NCI-H2196 (cell line): ENCODE measurements around the gene B3GNT7.
"Not testable (repeated sequence)": the region's sequence is repeated elsewhere in the genome, so short reads cannot be mapped to it uniquely, and the experiment has no call there.

Experiments used
- DNase-seq: peaks from one replicate; lab custom pipeline; 2025; ENCODE audit not compliant: unreplicated experiment; lab: John Stamatoyannopoulos, UW

B3GNT7 gene

GRCh38 chr2:231364961-231365810, 30.3 kb upstream of the B3GNT7 start:
- DNase-seq = peak; percentile 75

- no peak for DNase-seq
Observed at GRCh38 chr2:231367178-231367577, 28.3 kb upstream of the B3GNT7 start.

GRCh38 chr2:231369580-231370428, 25.7 kb upstream of the B3GNT7 start:
- no peak for DNase-seq

- DNase-seq = no peak
Observed at GRCh38 chr2:231370429-231370748, 25.1 kb upstream of the B3GNT7 start.

GRCh38 chr2:231370749-231371429, 24.6 kb upstream of the B3GNT7 start:
- no peak for DNase-seq

- DNase-seq = no peak
Observed at GRCh38 chr2:231371430-231372054, 24.0 kb upstream of the B3GNT7 start.

GRCh38 chr2:231372326-231372725, 23.2 kb upstream of the B3GNT7 start:
- no peak for DNase-seq

- no peak for DNase-seq
Observed at GRCh38 chr2:231373184-231373583, 22.3 kb upstream of the B3GNT7 start.

- DNase-seq = no peak
Observed at GRCh38 chr2:231373786-231374349, 21.6 kb upstream of the B3GNT7 start.

- DNase-seq = no peak
Observed at GRCh38 chr2:231374771-231375170, 20.7 kb upstream of the B3GNT7 start.

- not testable (repeated sequence) for DNase-seq
Observed at GRCh38 chr2:231375994-231376615, 19.4 kb upstream of the B3GNT7 start.

- no peak for DNase-seq
Observed at GRCh38 chr2:231376857-231377256, 18.7 kb upstream of the B3GNT7 start.

GRCh38 chr2:231378026-231378722, 17.3 kb upstream of the B3GNT7 start:
- peak; percentile 52 for DNase-seq

- DNase-seq = no peak
Observed at GRCh38 chr2:231379266-231380215, 16.0 kb upstream of the B3GNT7 start.

GRCh38 chr2:231380307-231380706, 15.2 kb upstream of the B3GNT7 start:
- no peak for DNase-seq

- no peak for DNase-seq
Observed at GRCh38 chr2:231380991-231381847, 14.3 kb upstream of the B3GNT7 start.

- DNase-seq = no peak
Observed at GRCh38 chr2:231382116-231382515, 13.4 kb upstream of the B3GNT7 start.
